ENCODE results near the gene SLC47A2. TPM values are rescaled to one million over a fixed set of nuclear protein-coding genes. Genes with fewer than 3 reads are reported as not detected.

The SLC47A2 gene
- total and polyA plus RNA-seq, 9 of the 15 experiments (the other 6 are each of a cell fraction or from before 2014, with no cell fraction given), result not detected

DNA sequence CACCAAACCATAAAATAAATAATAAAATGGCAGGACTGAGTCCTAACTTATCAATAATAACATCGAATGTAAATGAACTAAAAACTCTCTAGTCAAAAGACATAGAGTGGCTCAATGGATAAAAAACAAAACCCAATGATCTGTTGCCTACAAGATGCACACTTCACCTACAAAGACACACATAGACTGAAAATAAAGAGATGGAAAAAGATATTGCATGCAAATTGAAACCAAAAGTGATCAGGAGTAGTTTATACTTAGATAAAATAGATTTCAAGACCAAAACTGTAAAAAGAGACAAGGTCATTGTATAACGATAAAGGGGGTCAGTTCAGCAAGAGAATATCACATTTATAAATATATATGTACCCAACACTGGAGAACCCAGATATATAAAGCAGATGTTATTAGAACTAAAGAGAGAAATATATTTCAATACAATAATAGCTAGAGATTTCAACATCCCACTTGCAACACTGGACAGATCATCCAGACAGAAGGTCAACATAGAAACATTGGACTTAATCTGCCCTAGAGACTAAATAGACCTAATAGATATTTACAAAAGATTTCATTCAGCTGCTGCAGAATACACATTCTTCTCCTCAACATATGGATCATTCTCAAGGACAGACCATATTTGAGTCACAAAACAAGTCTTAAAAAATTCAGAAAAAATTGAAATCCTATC lies 29.8 kb downstream of the SLC47A2 start:
- BruUV-seq (replicated peaks), result no TSS peak
- no peaks in the 10 kb centered on the region for H3K36me3 ChIP-seq (ENCODE audit: control insufficient read depth, insufficient read depth, low read length)
- intact Hi-C loops (cut with micrococcal nuclease), result no loop called here
- no peak for FAIRE-seq
- H3K79me2 ChIP-seq (ENCODE audit: control insufficient read depth, insufficient read depth, low read length), result no peaks in the 10 kb centered on the region
- no peak for ATAC-seq
- H3K9me1 ChIP-seq (ENCODE audit: control insufficient read depth, insufficient read depth, low read length), result no peaks in the 10 kb centered on the region
- H2AFZ ChIP-seq (ENCODE audit: low read depth, low read length), result no peak overlapping the region
- POLR2A ChIA-PET, result no interaction called here
- H3K9me3 ChIP-seq (replicated peaks; ENCODE audit: control insufficient read depth, insufficient read depth, low read depth, low read length), result no peaks in the 10 kb centered on the region
- H4K20me1 ChIP-seq (replicated peaks; ENCODE audit: control insufficient read depth, insufficient read depth, low read length), result no peaks in the 10 kb centered on the region
- no peak overlapping the region for H3K27ac ChIP-seq (ENCODE audit: extremely low read depth, low read depth, low read length)
- H3K27me3 ChIP-seq (ENCODE audit: control insufficient read depth in 2 of 2, insufficient read depth in 2 of 2, low read length in 2 of 2), result peaks cover 0 to 2% of the 10 kb centered on the region in 2 experiments; a peak in 1 of 5 replicates
- no peak overlapping the region for H3K4me3 ChIP-seq
- DNase-seq (ENCODE audit: extremely low read depth in 1 of 4, low spot score in 3 of 4), result no peak
- H3K4me2 ChIP-seq (ENCODE audit: insufficient read depth, low read length), result no peak overlapping the region
- H3K4me1 ChIP-seq (replicated peaks in 1 of 2; ENCODE audit: control insufficient read depth in 2 of 2, insufficient read depth in 2 of 2, low read length in 2 of 2), result no peaks in the 10 kb centered on the region
- in situ Hi-C loops (cut with MboI), result no loop called here
- H3K9ac ChIP-seq (ENCODE audit: insufficient read depth in 1 of 2, low read depth in 2 of 2, low read length in 2 of 2), result no peak overlapping the region
- CTCF ChIA-PET (ENCODE audit: low intra/inter-chr PET ratio), result no interaction called here
- 0% methylated on average over 2 of the region's 2 CpGs for WGBS (ENCODE audit: insufficient coverage, low coverage, missing lambda C conversion rate)
- TF ChIP-seq, protein P1, sequence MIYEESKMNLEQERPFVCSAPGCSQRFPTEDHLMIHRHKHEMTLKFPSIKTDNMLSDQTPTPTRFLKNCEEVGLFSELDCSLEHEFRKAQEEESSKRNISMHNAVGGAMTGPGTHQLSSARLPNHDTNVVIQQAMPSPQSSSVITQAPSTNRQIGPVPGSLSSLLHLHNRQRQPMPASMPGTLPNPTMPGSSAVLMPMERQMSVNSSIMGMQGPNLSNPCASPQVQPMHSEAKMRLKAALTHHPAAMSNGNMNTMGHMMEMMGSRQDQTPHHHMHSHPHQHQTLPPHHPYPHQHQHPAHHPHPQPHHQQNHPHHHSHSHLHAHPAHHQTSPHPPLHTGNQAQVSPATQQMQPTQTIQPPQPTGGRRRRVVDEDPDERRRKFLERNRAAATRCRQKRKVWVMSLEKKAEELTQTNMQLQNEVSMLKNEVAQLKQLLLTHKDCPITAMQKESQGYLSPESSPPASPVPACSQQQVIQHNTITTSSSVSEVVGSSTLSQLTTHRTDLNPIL (CRISPR knock-in tag; IDR thresholded peaks at IDR 0.05), result no peak
- TF ChIP-seq NR4A1 (CRISPR knock-in tag; IDR thresholded peaks at IDR 0.05) (no peak), NR4A1 (tag; IDR thresholded peaks at IDR 0.05) (no peak), ZC3H8 (IDR thresholded peaks at IDR 0.05) (no peak), EP300 (IDR thresholded peaks at IDR 0.05; ENCODE audit: low read length) (no peak), MXI1 (IDR thresholded peaks at IDR 0.05; ENCODE audit: low read depth, low read length) (no peak), ETV5 (CRISPR knock-in tag; IDR thresholded peaks at IDR 0.05; ENCODE audit: low read depth) (no peak), ZNF589 (CRISPR knock-in tag; IDR thresholded peaks at IDR 0.05; ENCODE audit: low read depth) (no peak), MBD2 (IDR thresholded peaks at IDR 0.05; ENCODE audit: borderline replicate concordance, low read depth) (no peak), CREB1 (IDR thresholded peaks at IDR 0.05) (no peak), CREB1 (CRISPR knock-in tag; IDR thresholded peaks at IDR 0.05) (no peak), HMGN3 (IDR thresholded peaks at IDR 0.05; ENCODE audit: borderline replicate concordance, extremely low read depth, insufficient read length, low read depth, low read length) (no peak), ELF2 (CRISPR knock-in tag; IDR thresholded peaks at IDR 0.05) (no peak), SNIP1 (IDR thresholded peaks at IDR 0.05; ENCODE audit: low read depth) (no peak), LARP7 (IDR thresholded peaks at IDR 0.05) (no peak)
- TF ChIP-seq, protein P2, sequence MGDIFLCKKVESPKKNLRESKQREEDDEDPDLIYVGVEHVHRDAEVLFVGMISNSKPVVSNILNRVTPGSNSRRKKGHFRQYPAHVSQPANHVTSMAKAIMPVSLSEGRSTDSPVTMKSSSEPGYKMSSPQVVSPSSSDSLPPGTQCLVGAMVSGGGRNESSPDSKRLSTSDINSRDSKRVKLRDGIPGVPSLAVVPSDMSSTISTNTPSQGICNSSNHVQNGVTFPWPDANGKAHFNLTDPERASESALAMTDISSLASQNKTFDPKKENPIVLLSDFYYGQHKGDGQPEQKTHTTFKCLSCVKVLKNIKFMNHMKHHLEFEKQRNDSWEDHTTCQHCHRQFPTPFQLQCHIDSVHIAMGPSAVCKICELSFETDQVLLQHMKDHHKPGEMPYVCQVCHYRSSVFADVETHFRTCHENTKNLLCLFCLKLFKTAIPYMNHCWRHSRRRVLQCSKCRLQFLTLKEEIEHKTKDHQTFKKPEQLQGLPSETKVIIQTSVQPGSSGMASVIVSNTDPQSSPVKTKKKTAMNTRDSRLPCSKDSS (IDR thresholded peaks at IDR 0.05; ENCODE audit: low read depth, partially characterized antibody), result no peak
- TF ChIP-seq, protein P3, sequence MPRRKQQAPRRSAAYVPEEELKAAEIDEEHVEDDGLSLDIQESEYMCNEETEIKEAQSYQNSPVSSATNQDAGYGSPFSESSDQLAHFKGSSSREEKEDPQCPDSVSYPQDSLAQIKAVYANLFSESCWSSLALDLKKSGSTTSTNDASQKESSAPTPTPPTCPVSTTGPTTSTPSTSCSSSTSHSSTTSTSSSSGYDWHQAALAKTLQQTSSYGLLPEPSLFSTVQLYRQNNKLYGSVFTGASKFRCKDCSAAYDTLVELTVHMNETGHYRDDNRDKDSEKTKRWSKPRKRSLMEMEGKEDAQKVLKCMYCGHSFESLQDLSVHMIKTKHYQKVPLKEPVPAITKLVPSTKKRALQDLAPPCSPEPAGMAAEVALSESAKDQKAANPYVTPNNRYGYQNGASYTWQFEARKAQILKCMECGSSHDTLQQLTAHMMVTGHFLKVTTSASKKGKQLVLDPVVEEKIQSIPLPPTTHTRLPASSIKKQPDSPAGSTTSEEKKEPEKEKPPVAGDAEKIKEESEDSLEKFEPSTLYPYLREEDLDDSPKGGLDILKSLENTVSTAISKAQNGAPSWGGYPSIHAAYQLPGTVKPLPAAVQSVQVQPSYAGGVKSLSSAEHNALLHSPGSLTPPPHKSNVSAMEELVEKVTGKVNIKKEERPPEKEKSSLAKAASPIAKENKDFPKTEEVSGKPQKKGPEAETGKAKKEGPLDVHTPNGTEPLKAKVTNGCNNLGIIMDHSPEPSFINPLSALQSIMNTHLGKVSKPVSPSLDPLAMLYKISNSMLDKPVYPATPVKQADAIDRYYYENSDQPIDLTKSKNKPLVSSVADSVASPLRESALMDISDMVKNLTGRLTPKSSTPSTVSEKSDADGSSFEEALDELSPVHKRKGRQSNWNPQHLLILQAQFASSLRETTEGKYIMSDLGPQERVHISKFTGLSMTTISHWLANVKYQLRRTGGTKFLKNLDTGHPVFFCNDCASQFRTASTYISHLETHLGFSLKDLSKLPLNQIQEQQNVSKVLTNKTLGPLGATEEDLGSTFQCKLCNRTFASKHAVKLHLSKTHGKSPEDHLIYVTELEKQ (CRISPR knock-in tag; IDR thresholded peaks at IDR 0.05), result no peak
